Chondrocyte (in vitro differentiated cells): Measurements from ENCODE around the gene DCLK2. TPM values are rescaled to one million over a fixed set of nuclear protein-coding genes. Genes with fewer than 3 reads are reported as not detected.
A peak's percentile ranks its signal among the peaks of the same experiment; 100 is the strongest.

Source experiments
- DNase-seq: peaks from one replicate; pipeline ENCODE4 v3.0.0; 2021; ENCODE audit warnings: mixed read lengths, low spot score
- H3K27ac Mint-ChIP-seq: one replicate; pipeline ENCODE4 v1.8.0; 2021; ENCODE audit warnings: mild to moderate bottlenecking, moderate library complexity, mixed read lengths; ENCODE audit not compliant: unreplicated experiment
- H3K27me3 Mint-ChIP-seq: 2 replicates; pipeline ENCODE4 v1.8.0; 2021; ENCODE audit warnings: low read depth, mixed read lengths
- H3K36me3 Mint-ChIP-seq: 2 replicates; pipeline ENCODE4 v1.8.0; 2021; ENCODE audit warnings: low read depth, mixed read lengths
- H3K4me1 Mint-ChIP-seq: 2 replicates; pipeline ENCODE4 v1.8.0; 2021; ENCODE audit warnings: low read depth, mild to moderate bottlenecking, mixed read lengths
- H3K4me3 Mint-ChIP-seq: one replicate; pipeline ENCODE4 v1.8.0; 2021; ENCODE audit warnings: mild to moderate bottlenecking, moderate library complexity, mixed read lengths; ENCODE audit not compliant: unreplicated experiment
- H3K9me3 Mint-ChIP-seq: 2 replicates; pipeline ENCODE4 v1.8.0; 2021; ENCODE audit warnings: low read depth, mixed read lengths
- total RNA-seq: library from RNA; stranded (reverse); gene quantifications from 3 replicates; pipeline ENCODE4 v1.2.1, GENCODE V29; 2021
- TF ChIP-seq, protein P1 (sequence below): fragments of 200-600 bp; sonication (generic); IDR thresholded peaks from 2 replicates; pipeline ENCODE4 v1.5.0; 2021; ENCODE audit warnings: antibody characterized with exemption, mild to moderate bottlenecking, moderate library complexity

Gene DCLK2
- total RNA-seq, 1 donor from 2014 or later, result 20.0 TPM

DNA sequence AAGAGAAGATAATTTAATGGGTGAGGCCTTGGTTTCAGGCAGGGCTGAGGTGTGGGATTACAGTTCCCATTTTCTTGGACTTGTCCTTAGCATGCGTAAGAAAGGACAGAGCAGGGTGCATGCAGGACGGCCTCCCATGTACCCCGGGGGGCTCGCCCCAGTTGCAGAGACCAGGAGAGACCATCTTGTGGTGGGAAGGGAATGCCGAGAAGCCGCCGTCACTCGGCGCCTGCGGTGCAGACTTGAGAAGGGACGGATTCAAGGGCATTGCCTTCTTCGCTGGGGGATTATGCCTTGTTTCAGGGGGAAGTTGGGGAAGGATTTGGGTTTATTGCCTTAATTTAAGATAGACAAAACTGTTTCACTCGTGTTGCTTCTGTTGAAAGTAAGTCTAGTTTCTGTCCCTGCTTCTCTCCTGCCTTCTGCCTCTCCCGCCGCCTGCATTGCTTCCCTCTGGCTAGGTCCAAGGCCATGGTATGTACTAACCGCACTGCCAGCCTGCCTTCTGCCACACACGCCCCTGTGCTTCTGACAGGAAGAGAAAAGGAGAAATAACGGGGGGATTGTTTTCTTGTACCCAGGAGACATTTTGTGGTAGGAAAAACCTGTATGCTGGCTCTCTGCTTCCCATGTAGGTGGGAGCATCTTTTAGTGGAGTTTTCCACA lies 175.9 kb downstream of the DCLK2 start:
- TF ChIP-seq, protein P1, sequence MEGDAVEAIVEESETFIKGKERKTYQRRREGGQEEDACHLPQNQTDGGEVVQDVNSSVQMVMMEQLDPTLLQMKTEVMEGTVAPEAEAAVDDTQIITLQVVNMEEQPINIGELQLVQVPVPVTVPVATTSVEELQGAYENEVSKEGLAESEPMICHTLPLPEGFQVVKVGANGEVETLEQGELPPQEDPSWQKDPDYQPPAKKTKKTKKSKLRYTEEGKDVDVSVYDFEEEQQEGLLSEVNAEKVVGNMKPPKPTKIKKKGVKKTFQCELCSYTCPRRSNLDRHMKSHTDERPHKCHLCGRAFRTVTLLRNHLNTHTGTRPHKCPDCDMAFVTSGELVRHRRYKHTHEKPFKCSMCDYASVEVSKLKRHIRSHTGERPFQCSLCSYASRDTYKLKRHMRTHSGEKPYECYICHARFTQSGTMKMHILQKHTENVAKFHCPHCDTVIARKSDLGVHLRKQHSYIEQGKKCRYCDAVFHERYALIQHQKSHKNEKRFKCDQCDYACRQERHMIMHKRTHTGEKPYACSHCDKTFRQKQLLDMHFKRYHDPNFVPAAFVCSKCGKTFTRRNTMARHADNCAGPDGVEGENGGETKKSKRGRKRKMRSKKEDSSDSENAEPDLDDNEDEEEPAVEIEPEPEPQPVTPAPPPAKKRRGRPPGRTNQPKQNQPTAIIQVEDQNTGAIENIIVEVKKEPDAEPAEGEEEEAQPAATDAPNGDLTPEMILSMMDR, result no peak
- peaks cover 22% of the 10 kb centered on the region for H3K36me3 Mint-ChIP-seq
- no peak overlapping the region for H3K4me3 Mint-ChIP-seq
- H3K27ac Mint-ChIP-seq, result peak overlapping the region; percentile 14
- H3K9me3 Mint-ChIP-seq, result no peaks in the 10 kb centered on the region
- peaks cover 11% of the 10 kb centered on the region for H3K4me1 Mint-ChIP-seq
- no peak for DNase-seq
- no peaks in the 10 kb centered on the region for H3K27me3 Mint-ChIP-seq

DNA sequence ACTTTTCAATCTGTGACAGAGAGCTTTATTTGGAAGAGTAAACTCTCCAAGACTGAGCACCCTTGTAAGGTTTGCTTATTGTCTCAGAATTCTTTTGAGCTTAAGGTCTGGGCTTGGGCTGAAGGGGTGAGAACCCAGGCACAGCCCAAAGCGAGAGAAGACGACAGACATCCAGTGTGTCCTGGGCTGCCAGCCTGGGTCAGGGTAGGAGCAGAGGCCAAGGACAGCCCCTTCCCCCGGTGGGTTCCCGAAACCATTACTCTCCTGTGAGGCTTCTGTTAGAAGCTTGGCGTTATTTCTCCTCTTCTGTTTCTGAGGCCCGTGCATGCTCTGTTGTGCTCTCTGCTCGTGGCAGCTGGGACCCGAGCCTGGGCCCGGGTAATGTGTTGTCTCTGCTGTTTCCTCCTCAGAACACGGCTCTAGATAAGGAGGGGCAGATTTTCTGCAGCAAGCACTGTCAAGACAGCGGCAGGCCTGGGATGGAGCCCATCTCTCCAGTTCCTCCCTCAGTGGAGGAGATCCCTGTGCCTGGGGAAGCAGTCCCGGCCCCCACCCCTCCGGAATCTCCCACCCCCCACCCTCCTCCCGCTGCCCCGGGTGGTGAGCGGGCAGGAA lies 177.5 kb downstream of the DCLK2 start:
- Mint-ChIP-seq H3K27ac (no peak overlapping the region), H3K27me3 (no peaks in the 10 kb centered on the region), H3K4me3 (no peak overlapping the region), H3K9me3 (no peaks in the 10 kb centered on the region), H3K4me1 (peaks cover 13% of the 10 kb centered on the region), H3K36me3 (peaks cover 32% of the 10 kb centered on the region)
- TF ChIP-seq, protein P1, result no peak
- DNase-seq, result no peak

DNA sequence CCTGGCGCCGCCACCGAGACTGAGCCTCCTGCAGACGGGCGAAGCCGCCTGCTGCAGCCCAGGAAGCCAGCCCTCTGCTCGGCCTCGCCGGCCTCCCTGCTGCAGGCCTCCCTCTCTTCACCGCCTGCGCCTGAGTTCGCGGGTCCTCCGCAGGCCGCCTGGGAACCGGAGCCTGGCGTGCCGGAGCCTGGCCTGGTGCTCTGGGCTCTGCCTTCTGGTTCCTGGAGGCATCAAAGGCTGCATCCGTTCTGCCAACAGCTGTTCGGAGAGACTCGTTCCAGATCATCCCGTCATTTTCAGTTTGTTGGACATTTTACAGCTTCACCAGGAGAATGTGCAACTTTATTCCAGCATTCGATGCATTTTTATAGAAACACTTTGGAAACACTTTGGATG lies 178.0 kb downstream of the DCLK2 start:
- no peak for DNase-seq
- Mint-ChIP-seq H3K4me3 (no peak overlapping the region), H3K36me3 (peaks cover 35% of the 10 kb centered on the region), H3K27me3 (no peaks in the 10 kb centered on the region), H3K4me1 (peaks cover 16% of the 10 kb centered on the region), H3K9me3 (no peaks in the 10 kb centered on the region), H3K27ac (no peak overlapping the region)
- TF ChIP-seq, protein P1, result no peak

DNA sequence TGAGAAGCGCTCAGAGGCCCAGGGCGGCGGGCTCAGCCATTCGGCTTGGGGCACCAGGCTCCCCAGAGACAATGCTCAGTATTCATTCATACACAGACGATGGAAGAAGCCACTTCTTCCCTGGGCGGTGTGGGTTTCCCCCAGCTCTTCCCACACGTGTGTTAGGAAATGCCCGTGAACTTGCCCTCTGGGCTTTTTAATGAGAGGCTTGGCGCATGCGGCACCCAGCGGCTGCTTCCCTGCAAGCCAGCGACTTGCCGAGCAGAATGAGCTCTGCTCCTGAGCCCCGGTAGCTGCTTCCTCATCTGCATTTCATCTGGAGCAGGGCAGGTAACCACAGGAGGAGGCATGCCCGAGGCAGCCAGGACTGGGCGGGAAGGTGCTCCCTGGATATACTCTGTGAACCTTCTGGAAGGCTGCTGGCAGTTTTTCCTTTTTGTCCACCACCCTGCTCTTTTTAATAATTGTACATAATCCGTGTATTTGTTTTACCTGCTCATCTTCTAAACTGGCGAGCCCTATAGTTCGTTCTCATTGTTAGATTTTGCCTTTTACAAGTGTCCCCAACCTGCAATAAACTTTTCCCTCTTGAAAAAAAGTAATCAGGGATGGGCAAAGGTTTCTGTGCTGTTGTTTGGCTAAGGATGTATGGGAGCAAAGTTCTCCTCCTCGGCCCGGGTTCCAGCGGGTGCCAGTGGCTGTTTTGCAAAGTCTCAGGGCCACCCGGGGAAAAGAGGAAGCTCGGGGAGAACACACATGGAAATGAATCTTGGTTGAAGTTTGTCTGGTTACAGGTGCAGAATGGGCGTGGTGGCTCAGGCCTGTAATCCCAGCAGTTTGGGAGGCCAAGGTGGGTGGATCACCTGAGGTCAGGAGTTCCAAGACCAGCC lies 178.8 kb downstream of the DCLK2 start:
- H3K27me3 Mint-ChIP-seq, result no peaks in the 10 kb centered on the region
- no peaks in the 10 kb centered on the region for H3K9me3 Mint-ChIP-seq
- TF ChIP-seq, protein P1, result no peak
- H3K4me1 Mint-ChIP-seq, result peaks cover 19% of the 10 kb centered on the region
- H3K27ac Mint-ChIP-seq, result no peak overlapping the region
- no peak overlapping the region for H3K4me3 Mint-ChIP-seq
- H3K36me3 Mint-ChIP-seq, result peaks cover 31% of the 10 kb centered on the region
- no peak for DNase-seq

DNA sequence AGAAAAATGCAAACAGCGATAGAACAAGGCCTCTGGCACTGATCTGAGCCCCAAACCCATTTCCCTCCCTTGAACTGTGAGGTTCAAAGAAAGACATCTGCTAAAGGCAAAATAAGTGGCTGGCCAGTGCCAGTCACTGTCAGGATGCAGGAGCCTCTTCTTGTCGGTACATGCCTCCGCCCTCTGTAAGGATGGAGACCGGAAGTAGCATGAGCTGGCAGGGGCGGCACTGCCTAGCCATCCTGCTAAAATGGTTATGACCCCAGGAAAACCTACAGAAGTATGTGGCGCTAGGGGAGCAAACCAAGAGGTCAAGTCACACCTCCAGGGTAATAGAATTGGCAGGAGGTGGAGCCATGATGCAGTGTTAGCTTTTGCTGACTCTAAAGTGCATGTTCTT lies 180.3 kb downstream of the DCLK2 start:
- TF ChIP-seq, protein P1, result no peak
- no peak for DNase-seq
- Mint-ChIP-seq H3K27ac (no peak overlapping the region), H3K4me3 (no peak overlapping the region), H3K9me3 (no peaks in the 10 kb centered on the region), H3K36me3 (peaks cover 29% of the 10 kb centered on the region), H3K4me1 (peaks cover 25% of the 10 kb centered on the region), H3K27me3 (no peaks in the 10 kb centered on the region)
